GM12891 (cell line): ENCODE data around the gene RTP1.

Source experiments
- PAX5 ChIP-seq: IDR thresholded peaks from 2 replicates; pipeline ENCODE4 v1.6.1; 2011; ENCODE audit warnings: low read length, moderate library complexity, mild to moderate bottlenecking; ENCODE audit not compliant: insufficient read depth, severe bottlenecking
- POLR2A ChIP-seq: IDR thresholded peaks from 2 replicates; pipeline ENCODE4 v1.6.1; 2011; ENCODE audit warnings: low read depth, low read length, control low read depth
- POLR2AphosphoS5 ChIP-seq: IDR thresholded peaks from 2 replicates; pipeline ENCODE4 v1.6.1; 2011; ENCODE audit warnings: low read depth, low read length, control low read depth
- POU2F2 ChIP-seq: IDR thresholded peaks from 2 replicates; pipeline ENCODE4 v1.6.1; 2011; ENCODE audit warnings: low read depth, mild to moderate bottlenecking, control low read depth, low read length, moderate library complexity
- SPI1 ChIP-seq: IDR thresholded peaks from 2 replicates; pipeline ENCODE4 v1.6.1; 2011; ENCODE audit warnings: low read depth, low read length, control low read depth
- TAF1 ChIP-seq: IDR thresholded peaks from 2 replicates; pipeline ENCODE4 v1.6.1; 2011; ENCODE audit warnings: low read depth, low read length, control low read depth

DNA sequence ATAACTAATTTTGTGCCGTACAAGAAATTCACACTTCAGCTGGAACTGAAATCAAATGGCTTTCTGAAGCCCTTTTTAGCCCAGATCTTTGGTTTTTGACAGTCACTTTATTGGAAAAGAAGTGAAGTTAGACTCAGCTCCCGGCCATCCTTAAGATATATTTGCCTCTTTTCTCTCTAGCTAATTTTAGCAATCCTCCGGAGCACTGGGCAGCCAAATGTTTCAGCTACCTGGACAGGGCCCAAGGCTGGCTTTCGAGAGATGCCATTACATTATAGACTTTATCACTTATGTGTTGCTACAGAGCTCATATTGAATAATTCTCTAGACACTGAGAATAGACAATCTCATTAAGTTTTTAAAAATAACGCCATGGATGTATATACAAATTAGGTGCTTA, 29.5 kb upstream of the RTP1 start:
- TF ChIP-seq POLR2AphosphoS5: no peak
- no peak for TF ChIP-seq SPI1
- TF ChIP-seq POLR2A: no peak
- no peak for TF ChIP-seq TAF1
- TF ChIP-seq POU2F2: no peak
- no peak for TF ChIP-seq PAX5
